Activated naive CD8-positive, alpha-beta T cell treated with anti-CD3 and anti-CD28 coated beads for 36 hours (primary cell): ENCODE measurements around the gene SCN4B. TPM values are rescaled to one million over a fixed set of nuclear protein-coding genes. Genes with fewer than 3 reads are reported as not detected.

ENCODE experiments used
- DNase-seq: peaks from one replicate; pipeline ENCODE4 v3.0.0; 2021
- H3K27ac Mint-ChIP-seq: one replicate; pipeline ENCODE4 v1.8.0; 2022; ENCODE audit warnings: mild to moderate bottlenecking, moderate library complexity, mixed read lengths
- H3K27me3 Mint-ChIP-seq: one replicate; pipeline ENCODE4 v1.8.0; 2022; ENCODE audit warnings: mild to moderate bottlenecking, mixed read lengths
- H3K36me3 Mint-ChIP-seq: one replicate; pipeline ENCODE4 v1.8.0; 2021; ENCODE audit warnings: mild to moderate bottlenecking, mixed read lengths
- H3K4me1 Mint-ChIP-seq: one replicate; pipeline ENCODE4 v1.8.0; 2021; ENCODE audit warnings: mixed read lengths
- H3K4me3 Mint-ChIP-seq: one replicate; pipeline ENCODE4 v1.8.0; 2022; ENCODE audit warnings: mild to moderate bottlenecking, moderate library complexity, mixed read lengths
- H3K9me3 Mint-ChIP-seq: one replicate; pipeline ENCODE4 v1.8.0; 2022; ENCODE audit warnings: mixed read lengths
- total RNA-seq, 2 experiments: library from RNA; stranded (reverse); gene quantifications; one replicate each; pipeline ENCODE4 v1.2.3, GENCODE V29; 2021

The SCN4B gene
- total RNA-seq, 2 experiments from 2014 or later, result 0.41 to 0.58 TPM

GRCh38 chr11:118148240-118148639, 4.4 kb downstream of the SCN4B start:
- Mint-ChIP-seq H3K27ac (no peak overlapping the region), H3K4me3 (no peak overlapping the region), H3K36me3 (no peaks in the 10 kb centered on the region), H3K9me3 (no peaks in the 10 kb centered on the region), H3K4me1 (no peaks in the 10 kb centered on the region), H3K27me3 (peaks cover 50% of the 10 kb centered on the region)
- no peak for DNase-seq

- Mint-ChIP-seq H3K27ac (no peak overlapping the region), H3K4me3 (no peak overlapping the region), H3K27me3 (peaks cover 50% of the 10 kb centered on the region), H3K9me3 (no peaks in the 10 kb centered on the region), H3K4me1 (peaks cover 3% of the 10 kb centered on the region), H3K36me3 (no peaks in the 10 kb centered on the region)
- no peak for DNase-seq
Measured at GRCh38 chr11:118147502-118147901, 5.1 kb downstream of the SCN4B start.

DNA sequence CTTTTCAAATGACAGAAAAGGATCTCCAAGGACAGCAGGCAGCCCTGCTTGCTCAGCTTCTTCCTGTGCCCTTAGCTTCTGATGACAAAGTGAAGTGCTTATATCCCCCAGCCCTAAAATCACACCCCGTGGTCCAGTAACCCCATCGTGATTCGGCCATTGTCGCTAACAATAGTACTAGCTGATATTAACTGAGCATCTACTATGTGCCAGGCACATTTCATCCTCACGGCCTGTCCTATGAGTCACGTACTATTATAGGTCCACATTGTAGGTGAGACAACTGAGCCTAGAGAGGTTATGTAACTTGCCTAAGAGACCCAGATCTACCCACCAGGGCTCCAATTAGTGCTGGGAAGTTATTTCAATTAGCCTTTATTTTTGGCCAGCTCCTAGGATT, 6.1 kb downstream of the SCN4B start:
- no peaks in the 10 kb centered on the region for H3K36me3 Mint-ChIP-seq
- H3K27me3 Mint-ChIP-seq, result peaks cover 53% of the 10 kb centered on the region

DNA sequence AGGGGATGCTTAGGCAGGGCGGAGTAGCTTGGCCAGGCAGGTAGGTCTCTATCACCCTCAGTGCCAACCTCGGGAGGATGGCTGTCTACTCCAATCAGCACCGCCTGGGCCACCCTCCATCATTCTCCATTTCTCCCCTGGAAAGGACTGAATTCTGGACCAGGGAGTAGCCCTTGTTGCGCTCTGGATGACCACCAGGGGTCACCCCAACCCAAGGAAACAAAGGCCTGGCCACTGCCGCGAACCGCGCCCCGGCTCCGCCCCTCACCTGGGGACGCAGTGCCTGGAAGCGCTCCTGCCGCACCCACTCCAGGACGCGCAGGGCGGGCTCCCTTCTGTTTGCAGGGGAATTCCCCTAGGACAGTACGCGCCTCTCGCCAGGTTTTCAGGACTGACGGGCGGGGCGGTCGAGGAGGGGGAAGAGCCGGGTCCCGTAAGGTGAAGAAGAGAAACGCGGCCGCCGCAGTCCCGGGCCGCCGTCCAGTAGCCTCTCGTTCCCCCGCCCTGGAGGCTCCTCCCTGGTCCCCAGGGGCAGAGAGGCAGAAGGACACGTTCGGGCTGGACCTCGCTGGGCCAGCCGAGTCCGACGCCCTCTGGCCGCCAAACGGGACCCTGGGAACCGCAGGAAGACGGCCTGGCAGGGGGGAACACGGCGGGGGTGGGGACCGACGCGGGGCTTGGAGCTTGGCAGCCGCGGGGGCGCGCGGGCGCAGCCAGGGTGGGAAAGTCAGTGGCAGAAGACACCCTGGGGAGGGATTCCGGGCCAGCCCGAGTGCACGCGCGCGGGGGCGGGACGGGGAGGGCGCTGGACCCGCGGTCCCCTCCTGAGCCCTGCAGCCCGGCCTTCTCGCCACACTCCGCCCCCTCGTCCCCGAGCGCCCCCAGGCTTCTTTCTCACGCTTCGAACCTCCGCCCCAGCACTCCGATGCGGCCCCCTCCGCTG, 7.1 kb downstream of the SCN4B start:
- Mint-ChIP-seq H3K4me1 (peaks cover 3% of the 10 kb centered on the region), H3K4me3 (peak overlapping the region; percentile 75), H3K27me3 (peaks cover 53% of the 10 kb centered on the region), H3K36me3 (no peaks in the 10 kb centered on the region), H3K9me3 (no peaks in the 10 kb centered on the region), H3K27ac (no peak overlapping the region)
- peak; percentile 90 for DNase-seq

More for the DNA sequence above, 6.1 kb downstream of the SCN4B start:
- Mint-ChIP-seq H3K4me1 (peaks cover 3% of the 10 kb centered on the region), H3K27ac (no peak overlapping the region), H3K4me3 (peak overlapping the region; percentile 75), H3K9me3 (no peaks in the 10 kb centered on the region)
- DNase-seq, result no peak

DNA sequence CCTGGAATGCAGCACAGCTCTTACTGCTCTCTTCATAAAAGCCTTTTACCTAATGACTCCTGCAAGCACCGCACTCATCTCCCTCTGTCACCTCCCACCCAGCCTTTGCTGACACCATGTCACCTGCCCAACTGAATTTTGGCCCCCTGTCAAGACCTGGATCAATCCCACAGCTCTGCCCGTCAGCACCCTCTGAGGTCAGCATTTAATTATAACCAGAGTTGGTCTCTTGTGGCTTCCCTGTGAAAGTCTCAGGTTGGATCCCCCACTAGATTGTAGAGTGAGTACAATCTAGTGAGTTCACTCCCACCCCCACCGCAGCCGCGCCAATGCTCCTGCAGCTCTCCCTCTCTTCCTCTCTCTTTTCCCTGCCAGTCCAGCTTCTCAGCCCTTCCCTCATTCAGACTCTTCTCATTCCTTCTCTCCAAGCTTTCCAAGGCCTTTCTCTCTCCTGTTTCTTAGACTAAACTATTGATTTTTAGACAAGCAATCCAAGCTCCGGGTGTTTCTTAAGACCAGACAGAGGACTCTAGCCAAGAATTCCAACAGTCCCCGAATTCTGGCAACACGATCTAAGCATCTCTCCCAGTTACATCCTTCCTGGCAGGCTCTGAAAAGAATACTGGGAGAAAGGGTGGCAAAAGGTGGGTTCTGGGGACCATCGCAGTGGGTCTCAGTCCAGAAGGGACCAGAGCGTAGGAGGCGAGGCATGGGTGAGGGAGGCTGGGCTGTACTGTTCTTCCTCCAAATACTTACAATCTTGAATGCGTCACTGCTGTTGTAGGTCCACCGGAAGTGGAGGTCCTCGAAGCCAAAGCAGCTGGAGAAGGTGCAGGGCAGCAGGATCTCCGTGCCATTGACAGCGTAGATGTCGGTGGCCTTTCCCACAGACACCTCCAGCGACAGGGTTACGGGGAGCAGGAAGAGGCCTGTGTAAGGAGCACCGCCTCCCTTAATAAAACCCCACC, 8.0 kb downstream of the SCN4B start:
- no peaks in the 10 kb centered on the region for H3K9me3 Mint-ChIP-seq
- peaks cover 58% of the 10 kb centered on the region for H3K27me3 Mint-ChIP-seq
- no peak overlapping the region for H3K27ac Mint-ChIP-seq
- H3K4me3 Mint-ChIP-seq, result no peak overlapping the region
- no peaks in the 10 kb centered on the region for H3K36me3 Mint-ChIP-seq
- DNase-seq, result no peak
- peaks cover 3% of the 10 kb centered on the region for H3K4me1 Mint-ChIP-seq

- H3K36me3 Mint-ChIP-seq, result no peaks in the 10 kb centered on the region
- DNase-seq, result no peak
- H3K27ac Mint-ChIP-seq, result no peak overlapping the region
- no peaks in the 10 kb centered on the region for H3K9me3 Mint-ChIP-seq
- peaks cover 60% of the 10 kb centered on the region for H3K27me3 Mint-ChIP-seq
- H3K4me1 Mint-ChIP-seq, result peaks cover 3% of the 10 kb centered on the region
- H3K4me3 Mint-ChIP-seq, result no peak overlapping the region
Measured at GRCh38 chr11:118143661-118144185, 8.9 kb downstream of the SCN4B start.

- Mint-ChIP-seq H3K27ac (no peak overlapping the region), H3K27me3 (peaks cover 60% of the 10 kb centered on the region), H3K4me1 (peaks cover 3% of the 10 kb centered on the region), H3K9me3 (no peaks in the 10 kb centered on the region), H3K4me3 (peak overlapping the region; percentile 27), H3K36me3 (no peaks in the 10 kb centered on the region)
- no peak for DNase-seq
Measured at GRCh38 chr11:118142809-118143208, 9.8 kb downstream of the SCN4B start.

DNA sequence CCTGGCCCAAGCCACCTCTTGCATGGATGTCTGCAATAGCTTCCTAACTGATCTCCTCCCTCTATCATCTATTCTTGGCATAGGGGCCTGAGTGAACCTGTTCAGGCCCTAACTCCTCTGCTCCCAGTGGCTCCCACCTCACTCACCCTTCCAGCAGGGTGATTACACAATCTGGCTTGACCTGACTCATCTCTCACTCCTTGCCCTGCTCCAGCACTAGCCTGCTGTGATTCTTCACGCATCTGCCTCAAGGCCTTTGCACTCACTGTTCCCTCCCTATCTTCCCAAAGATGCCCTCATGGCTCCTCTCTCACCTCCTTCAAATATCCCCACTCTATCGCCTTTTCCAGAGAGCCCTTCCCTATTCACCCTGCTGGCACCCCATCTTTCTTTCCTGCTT, 10.5 kb downstream of the SCN4B start:
- Mint-ChIP-seq H3K27me3 (peaks cover 60% of the 10 kb centered on the region), H3K9me3 (no peaks in the 10 kb centered on the region), H3K4me3 (no peak overlapping the region), H3K36me3 (no peaks in the 10 kb centered on the region), H3K27ac (no peak overlapping the region), H3K4me1 (peaks cover 3% of the 10 kb centered on the region)
- no peak for DNase-seq

DNA sequence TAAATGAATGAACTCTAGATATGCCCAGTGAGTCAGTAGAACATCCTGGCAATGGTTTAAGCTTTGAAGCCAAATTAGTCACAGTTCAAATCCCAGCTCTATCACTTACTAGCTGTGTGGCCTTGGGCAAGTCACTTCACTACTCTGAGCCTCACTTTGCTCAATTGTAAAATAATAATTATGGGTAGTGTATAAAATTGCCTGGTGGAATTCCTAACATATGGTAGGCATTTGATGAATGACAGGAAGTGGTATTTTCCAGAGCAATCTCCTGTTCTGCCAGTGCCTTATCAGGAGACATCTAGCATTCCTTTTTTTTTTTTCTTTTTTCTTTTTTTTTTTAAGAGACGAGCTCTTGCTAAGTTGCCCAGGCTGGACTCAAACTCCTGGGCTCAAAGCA, 13.0 kb downstream of the SCN4B start:
- no peaks in the 10 kb centered on the region for H3K9me3 Mint-ChIP-seq
- no peak overlapping the region for H3K4me3 Mint-ChIP-seq
- DNase-seq, result no peak
- H3K4me1 Mint-ChIP-seq, result peaks cover 3% of the 10 kb centered on the region
- H3K27ac Mint-ChIP-seq, result no peak overlapping the region
- no peaks in the 10 kb centered on the region for H3K36me3 Mint-ChIP-seq
- H3K27me3 Mint-ChIP-seq, result peaks cover 44% of the 10 kb centered on the region

DNA sequence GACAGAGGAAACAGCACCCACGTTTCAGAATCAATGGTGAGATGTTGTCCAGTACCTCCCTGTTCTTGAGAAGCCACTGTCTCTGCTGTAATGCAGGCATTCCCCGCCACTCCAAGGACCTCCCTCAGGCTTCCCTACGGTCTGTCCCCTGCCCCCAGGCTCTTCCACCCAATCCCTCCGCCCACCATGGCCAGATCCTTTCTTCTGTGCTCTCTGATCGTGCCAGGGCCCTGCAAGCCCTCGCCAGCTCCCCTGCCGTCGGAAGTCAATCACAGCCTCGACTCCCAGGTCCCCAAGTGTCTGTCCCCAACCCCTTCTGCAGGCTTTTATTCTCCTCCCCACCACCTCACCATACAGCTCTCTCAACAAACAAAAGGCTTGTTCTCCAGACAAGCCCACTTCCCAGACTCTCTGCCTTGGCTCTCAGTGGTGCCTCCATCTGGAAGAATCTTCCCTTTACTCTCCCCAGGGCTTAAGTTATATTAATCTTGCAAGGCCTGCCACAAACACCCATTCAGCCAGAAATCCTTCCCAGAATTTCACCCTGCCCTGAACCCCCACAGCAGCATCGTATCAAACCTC, 13.7 kb downstream of the SCN4B start:
- Mint-ChIP-seq H3K9me3 (no peaks in the 10 kb centered on the region), H3K4me1 (peaks cover 3% of the 10 kb centered on the region), H3K27me3 (peaks cover 38% of the 10 kb centered on the region), H3K4me3 (no peak overlapping the region), H3K27ac (no peak overlapping the region), H3K36me3 (no peaks in the 10 kb centered on the region)
- DNase-seq, result no peak

DNA sequence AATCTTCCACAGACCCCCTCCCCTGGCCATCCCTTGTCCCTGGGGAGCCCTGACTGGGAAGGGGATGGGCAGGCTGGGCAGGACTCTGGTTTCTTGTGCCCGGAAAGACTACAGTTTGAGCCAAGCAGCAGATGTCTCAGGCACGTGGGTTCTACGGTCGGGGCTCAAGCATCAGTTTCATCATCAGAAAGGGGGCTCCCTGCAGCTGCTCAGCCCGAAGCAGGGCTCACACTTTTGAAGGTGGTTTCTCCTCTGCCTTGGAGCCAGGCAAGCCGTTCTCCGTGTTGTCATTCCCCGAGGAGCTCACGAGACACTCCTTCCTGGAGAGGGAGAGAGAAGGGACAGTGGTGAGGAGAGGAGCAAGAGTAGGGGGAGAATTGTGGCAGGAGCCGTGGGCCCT, 15.8 kb downstream of the SCN4B start:
- Mint-ChIP-seq H3K9me3 (no peaks in the 10 kb centered on the region), H3K4me3 (no peak overlapping the region), H3K27me3 (peaks cover 19% of the 10 kb centered on the region), H3K4me1 (no peaks in the 10 kb centered on the region), H3K36me3 (no peaks in the 10 kb centered on the region), H3K27ac (no peak overlapping the region)
- no peak for DNase-seq

DNA sequence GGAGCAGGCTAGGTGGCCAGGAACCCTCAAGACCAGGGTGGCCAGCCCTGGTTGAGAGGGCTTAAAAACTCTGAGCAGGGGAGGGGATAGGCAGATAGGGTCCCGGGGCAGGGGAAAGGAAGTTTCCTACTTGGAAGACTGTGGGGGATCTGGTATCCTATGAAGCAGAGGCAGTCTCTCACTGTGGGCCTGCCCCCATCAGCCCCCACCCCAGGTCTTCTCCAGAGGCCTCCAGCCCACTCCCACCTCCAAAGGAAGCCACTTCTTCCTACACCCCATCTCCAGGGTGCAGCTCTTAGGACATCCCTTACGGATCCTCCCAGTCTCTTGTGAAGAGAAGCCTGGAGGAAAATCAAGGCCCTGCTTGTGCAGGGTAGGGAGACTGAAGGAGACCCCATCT, 16.3 kb downstream of the SCN4B start:
- no peaks in the 10 kb centered on the region for H3K4me1 Mint-ChIP-seq
- DNase-seq, result no peak
- H3K36me3 Mint-ChIP-seq, result no peaks in the 10 kb centered on the region
- no peak overlapping the region for H3K4me3 Mint-ChIP-seq
- H3K27ac Mint-ChIP-seq, result no peak overlapping the region
- H3K27me3 Mint-ChIP-seq, result peaks cover 16% of the 10 kb centered on the region
- no peaks in the 10 kb centered on the region for H3K9me3 Mint-ChIP-seq

GRCh38 chr11:118135796-118136165, 16.8 kb downstream of the SCN4B start:
- Mint-ChIP-seq H3K27ac (no peak overlapping the region), H3K4me1 (no peaks in the 10 kb centered on the region), H3K4me3 (no peak overlapping the region), H3K36me3 (no peaks in the 10 kb centered on the region), H3K27me3 (peaks cover 13% of the 10 kb centered on the region), H3K9me3 (no peaks in the 10 kb centered on the region)
- no peak for DNase-seq

DNA sequence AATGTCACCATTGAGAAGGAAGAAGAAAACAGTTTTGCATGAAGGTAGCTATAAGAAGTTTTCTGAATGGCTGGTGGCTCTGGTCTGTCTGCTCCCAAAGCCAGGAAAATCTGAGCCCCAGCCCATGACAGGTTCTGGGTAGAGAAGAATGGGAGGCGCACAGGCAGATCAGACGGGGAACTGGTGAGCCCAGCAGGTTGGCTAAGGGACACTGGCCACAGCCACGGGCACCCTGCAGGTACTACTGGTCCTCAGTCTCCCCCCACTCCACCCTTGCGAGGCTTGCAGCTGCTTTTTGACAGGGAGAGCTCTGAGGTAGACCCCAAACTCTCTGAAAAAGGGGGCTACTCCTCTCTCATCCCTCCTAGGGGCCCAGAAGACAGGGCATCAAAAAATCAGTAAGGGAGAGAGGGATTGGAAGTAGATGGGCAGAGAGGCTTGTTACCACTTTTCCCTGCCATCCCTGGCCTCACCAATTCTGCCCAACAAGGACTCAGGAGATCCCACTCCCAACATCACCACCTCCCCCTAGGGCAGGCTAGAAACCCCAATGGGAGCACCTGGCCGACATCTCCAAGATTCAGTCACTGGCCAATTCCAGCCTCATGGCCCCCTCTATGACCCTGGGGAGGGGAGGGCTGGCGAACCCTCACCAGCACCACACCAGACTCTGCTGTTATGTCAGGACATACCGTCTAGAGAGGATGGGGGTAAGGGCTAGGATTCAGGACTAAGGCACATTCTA, 17.4 kb downstream of the SCN4B start:
- Mint-ChIP-seq H3K27ac (no peak overlapping the region), H3K27me3 (peaks cover 7% of the 10 kb centered on the region)

More for the DNA sequence above, 17.4 kb downstream of the SCN4B start:
- DNase-seq, result no peak
- no peaks in the 10 kb centered on the region for H3K9me3 Mint-ChIP-seq
- no peak overlapping the region for H3K4me3 Mint-ChIP-seq
- no peaks in the 10 kb centered on the region for H3K36me3 Mint-ChIP-seq
- no peaks in the 10 kb centered on the region for H3K4me1 Mint-ChIP-seq
